Sigmoid colon (tissue), 4 donors: ENCODE data around the gene GARNL3.

Experiments used
- EP300 ChIP-seq, 4 donors: sonication (generic); formaldehyde crosslinking; IDR thresholded peaks; one replicate each; pipeline ENCODE4 v1.6.1; 2017; ENCODE audit warnings: antibody characterized with exemption in 4 of 4
- TF ChIP-seq, protein P1 (sequence below), 4 experiments: fragments of 450-650 bp in 3 of 4; fragments of 200-600 bp in 1 of 4; IDR thresholded peaks; one replicate each; pipeline ENCODE4 v1.5.1; 2016 to 2019; ENCODE audit warnings: antibody characterized with exemption in 4 of 4, mild to moderate bottlenecking in 3 of 4, moderate library complexity in 2 of 4

- TF ChIP-seq EP300 (IDR thresholded peaks at IDR 0.05), result peak in 3 of 4 donors; percentile 24 to 85 (median 83)
- TF ChIP-seq, protein P1, sequence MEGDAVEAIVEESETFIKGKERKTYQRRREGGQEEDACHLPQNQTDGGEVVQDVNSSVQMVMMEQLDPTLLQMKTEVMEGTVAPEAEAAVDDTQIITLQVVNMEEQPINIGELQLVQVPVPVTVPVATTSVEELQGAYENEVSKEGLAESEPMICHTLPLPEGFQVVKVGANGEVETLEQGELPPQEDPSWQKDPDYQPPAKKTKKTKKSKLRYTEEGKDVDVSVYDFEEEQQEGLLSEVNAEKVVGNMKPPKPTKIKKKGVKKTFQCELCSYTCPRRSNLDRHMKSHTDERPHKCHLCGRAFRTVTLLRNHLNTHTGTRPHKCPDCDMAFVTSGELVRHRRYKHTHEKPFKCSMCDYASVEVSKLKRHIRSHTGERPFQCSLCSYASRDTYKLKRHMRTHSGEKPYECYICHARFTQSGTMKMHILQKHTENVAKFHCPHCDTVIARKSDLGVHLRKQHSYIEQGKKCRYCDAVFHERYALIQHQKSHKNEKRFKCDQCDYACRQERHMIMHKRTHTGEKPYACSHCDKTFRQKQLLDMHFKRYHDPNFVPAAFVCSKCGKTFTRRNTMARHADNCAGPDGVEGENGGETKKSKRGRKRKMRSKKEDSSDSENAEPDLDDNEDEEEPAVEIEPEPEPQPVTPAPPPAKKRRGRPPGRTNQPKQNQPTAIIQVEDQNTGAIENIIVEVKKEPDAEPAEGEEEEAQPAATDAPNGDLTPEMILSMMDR (IDR thresholded peaks at IDR 0.05), result no peak
Observed at GRCh38 chr9:127415657-127416056, 151.1 kb downstream of the GARNL3 start.
